GM21526 (cell line): ENCODE measurements around the gene ACIN1.

Source experiments
- ATAC-seq: cut with Tn5 transposase; IDR thresholded peaks from one replicate; pipeline ENCODE4 v1.9.1; 2021; ENCODE audit warnings: moderate library complexity; ENCODE audit not compliant: unreplicated experiment, low FRiP score

The ACIN1 gene

DNA sequence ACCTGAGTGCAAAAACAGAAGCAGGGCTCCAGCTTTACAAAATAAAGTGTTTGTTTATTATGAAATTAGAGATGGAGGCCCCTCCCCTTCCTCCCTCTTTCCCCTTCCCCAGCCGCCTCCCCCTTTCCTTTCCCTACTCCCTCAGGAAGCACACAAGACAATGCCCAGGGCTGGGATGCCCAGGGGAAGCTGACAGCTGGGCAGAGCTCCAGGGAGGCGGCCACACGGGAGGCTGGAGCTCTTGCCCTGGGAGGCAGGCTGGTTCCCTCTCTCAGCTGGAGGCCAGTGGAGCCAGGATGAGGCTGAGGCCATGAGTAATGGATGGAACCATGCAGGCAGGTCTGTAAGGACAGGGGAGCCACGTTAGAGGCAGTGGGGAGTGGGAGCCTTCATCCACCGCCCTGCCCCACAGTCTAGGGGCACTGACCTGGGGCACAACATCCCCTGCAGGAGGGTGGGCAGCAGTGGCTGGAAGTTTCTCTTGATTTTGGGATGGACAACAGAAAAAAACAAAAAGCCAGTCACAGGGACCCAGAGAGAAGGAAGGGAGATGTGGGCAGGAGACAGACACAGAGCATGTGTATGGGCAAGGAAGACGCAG is 47.8 kb downstream of the ACIN1 start:
- no peak for ATAC-seq

- no peak for ATAC-seq
These were observed 49.2 kb downstream of the ACIN1 start for GRCh38 chr14:23045419-23046357.

DNA sequence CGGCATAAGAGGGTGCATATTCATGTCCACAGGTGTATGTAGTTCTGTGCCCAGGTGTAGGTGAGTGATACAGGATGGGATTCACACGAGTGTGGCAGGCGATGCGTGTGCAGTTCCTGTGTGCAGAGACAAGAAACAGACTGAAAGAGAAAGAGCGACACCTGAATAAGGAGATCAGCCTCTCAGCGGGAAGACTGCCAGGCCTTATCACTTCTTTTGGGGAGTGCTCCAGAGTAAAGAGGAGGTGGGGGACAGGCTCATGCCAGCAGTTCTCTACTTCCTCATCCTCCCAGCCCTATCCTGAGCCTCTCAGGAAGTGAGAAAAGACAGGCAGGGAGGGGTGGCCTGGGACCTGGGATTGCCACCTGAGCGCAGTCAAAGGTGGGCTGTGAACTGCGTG is 50.1 kb downstream of the ACIN1 start:
- ATAC-seq = no peak

DNA sequence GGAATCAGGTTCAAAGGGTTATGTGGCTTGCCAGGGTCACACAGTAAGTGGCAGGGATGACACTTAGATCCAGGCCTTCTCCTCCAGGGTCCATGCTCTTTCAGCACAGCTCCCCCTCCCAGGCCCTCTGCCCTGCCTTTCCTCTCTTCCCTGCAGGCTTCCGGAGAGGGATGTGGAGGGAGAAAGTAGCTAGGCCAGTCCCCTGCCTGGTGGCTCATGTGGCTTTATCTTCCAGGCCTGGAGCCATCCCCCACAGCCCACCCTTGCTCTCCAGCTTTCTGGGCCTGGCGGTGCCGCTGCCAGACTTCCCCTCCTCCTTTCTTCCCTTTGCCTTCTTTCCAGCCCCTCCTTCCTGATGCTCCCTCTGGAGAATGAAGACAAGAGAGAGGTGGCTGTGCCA is 51.2 kb downstream of the ACIN1 start:
- no peak for ATAC-seq

GRCh38 chr14:23043145-23043544 is 51.8 kb downstream of the ACIN1 start:
- no peak for ATAC-seq

GRCh38 chr14:23042162-23042965 is 52.6 kb downstream of the ACIN1 start, which contains the start of gene PSMB11:
PSMB11 (plus strand) TSS chr14:23042212; CDS start chr14:23042226, 14 bp downstream.
- no peak for ATAC-seq

DNA sequence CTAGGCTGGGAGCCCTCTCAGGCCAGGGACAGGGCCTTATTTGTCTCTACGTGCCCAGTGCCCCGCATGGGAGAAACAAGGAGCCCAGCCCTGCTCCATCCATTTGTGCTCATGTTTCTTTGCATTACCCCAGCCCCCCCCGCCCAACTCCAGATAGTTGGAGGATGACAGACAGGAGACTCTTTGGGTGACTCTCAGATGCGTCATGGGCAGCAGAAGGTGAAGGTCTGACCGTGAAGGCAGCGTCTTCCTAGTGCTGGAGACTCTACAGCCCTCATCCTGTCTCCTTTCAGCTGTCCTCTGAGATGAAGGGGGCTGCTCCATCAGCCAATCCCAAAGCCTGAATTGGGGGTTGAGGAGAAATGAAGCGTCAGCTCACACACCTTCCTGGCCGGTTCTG is 53.2 kb downstream of the ACIN1 start:
- ATAC-seq = no peak

DNA sequence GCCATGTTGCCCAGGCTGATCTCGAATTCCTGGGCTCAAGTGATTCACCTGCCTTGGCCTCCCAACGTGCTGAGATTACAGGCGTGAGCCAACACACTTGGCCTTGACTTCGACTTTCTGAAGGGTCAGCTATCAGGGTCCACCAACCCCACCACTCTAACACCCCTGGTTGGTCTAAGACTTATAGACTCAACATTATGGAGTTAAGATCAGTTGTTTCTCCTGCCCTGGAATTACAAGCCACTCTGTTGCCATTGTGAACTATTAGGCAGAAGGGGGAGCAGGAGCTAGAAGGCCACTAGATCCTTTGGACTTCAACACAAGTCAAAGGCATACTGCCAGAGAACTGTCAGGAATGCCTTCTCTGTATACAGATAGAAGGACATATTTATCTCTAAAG is 54.8 kb downstream of the ACIN1 start:
- no peak for ATAC-seq

DNA sequence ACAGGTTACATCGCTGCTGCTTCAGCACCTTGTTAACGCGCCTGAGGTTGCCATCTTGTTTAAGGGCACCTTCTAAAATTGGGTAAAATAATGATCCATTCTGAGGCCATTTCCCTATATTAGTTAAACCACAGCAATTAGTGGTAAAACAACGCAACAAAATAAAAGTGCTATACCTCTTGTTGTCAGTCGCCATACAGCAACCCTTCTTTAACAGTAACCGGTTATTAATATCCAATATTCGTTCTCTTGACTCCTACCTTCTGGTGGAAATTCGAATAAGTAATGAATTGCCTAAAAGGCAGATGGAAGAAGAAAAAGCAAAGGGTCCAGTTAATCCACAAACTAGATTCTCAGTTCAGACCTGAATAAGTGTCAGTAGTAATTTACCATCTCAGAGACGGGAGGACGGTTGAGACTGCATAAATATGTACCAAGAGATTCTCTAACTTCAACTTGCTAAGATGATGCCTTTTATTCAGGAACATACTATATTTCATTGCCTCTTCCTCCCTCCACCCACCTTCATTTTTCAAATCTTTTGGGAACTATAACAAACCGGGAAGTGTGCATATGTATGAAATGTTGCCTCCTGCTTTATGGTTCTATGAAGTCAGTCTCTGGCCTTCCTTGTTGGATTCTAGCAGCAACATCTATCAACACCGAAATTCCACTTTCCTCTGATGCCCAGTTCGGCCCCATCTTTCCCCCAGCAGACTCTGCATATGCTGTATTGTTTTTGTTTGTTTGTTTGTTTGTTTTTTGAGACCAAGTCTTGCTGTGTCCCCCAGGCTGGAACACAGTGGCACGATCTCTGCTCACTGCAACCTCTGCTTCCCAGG is 59.4 kb downstream of the ACIN1 start:
- no peak for ATAC-seq

- ATAC-seq = peak; percentile 86
These were observed 60.2 kb downstream of the ACIN1 start, which contains the start of gene PSMB5 for GRCh38 chr14:23034498-23035302. PSMB5 (minus strand) TSS chr14:23034900; CDS start chr14:23034881, 19 bp downstream.

- no peak for ATAC-seq
These were observed 61.0 kb downstream of the ACIN1 start for GRCh38 chr14:23033801-23034497.

DNA sequence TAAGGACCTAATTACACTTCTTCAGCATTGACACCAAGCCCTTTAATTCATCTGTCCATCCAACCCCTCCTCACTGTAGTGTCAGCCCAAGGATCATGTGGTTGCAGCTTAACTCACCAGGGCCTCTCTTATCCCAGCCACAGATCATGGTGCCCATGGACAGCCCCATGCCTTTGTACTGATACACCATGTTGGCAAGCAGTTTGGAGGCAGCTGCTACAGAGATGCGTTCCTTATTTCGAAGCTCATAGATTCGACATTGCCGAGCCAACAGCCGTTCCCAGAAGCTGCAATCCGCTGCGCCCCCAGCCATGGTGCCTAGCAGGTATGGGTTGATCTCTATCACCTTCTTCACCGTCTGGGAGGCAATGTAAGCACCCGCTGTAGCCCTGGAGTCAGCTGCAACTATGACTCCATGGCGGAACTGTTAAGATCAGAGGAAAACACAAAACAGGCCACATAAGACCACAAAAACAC is 61.6 kb downstream of the ACIN1 start:
- no peak for ATAC-seq

DNA sequence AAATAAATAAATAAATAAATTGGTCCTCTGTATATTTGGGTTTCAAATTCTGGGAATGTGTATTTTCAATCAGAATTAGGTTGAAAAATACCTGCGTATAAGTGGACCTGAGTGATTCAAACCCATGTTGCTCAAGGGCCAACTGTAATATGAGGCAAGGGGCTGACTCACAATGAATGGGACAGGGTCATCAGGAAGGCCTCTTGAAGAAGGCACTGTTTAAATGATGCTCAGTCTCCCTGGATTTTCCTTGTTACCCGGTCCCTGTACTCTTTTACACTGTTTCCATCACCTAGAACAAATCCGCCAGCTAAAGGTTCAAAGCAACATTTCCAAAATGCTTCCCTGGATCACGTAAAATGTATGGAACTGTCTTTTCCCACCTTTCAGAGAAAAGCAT is 64.0 kb downstream of the ACIN1 start:
- ATAC-seq = no peak

DNA sequence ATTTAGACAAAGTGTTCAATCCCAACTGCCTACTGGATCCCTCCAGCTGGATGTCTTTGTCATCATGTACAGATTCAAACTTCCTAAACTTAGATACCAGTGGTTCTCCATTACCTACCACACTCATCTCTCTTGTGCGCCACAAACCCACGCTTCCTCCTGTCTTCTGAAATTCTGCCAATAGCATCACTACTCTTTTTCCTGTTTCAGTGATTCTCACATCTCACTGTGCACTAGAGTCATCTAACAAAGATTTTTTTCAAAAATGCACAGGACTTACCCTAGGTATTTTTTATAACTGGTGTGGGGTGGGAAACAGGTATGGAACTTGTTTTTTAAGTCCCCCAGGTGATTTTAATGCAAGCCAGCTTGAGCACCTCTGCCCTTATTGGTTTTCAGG is 66.1 kb downstream of the ACIN1 start:
- no peak for ATAC-seq

- no peak for ATAC-seq
These were observed 69.7 kb downstream of the ACIN1 start for GRCh38 chr14:23025151-23025814.

DNA sequence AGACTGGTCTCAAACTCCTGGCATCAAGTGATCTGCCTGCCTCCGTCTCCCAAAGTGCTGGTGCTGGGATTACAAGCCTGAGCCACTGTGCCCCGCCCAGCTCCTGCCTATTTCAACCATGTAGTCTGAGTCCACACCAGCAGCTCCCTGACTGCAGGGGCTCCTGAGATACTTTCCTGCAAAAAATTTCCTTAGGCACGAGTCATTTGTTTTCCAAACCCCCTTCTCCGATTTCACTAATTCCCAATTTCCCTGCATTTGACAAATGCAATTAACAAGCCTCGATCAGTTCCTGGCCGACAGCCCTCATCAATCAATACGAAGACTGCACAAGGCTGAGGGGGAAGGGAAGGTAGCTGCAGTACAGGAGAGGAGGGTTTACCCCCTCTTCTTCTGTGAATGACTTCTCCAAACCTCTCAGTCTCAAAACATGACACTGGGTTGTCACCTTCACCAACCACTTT is 70.3 kb downstream of the ACIN1 start:
- ATAC-seq = no peak

- no peak for ATAC-seq
These were observed 71.2 kb downstream of the ACIN1 start for GRCh38 chr14:23023795-23024152.
